Common myeloid progenitor, CD34-positive (primary cell): ENCODE measurements around the gene WNT9B.

Experiments used
- CTCF ChIA-PET: fragments of 350-600 bp; sonication (Branson Sonifier 250); formaldehyde crosslinking; loops from one replicate; lab custom pipeline; 2021; ENCODE audit warnings: antibody characterized with exemption; lab: Charles Lee
- POLR2A ChIA-PET: fragments of 350-600 bp; sonication (Branson Sonifier 250); formaldehyde crosslinking; loops from one replicate; lab custom pipeline; 2021; ENCODE audit warnings: antibody characterized with exemption; lab: Charles Lee
- DNase-seq, 3 donors: peaks; one replicate each; pipeline versions ENCODE4 v3.0.0 to v3.0.0-alpha.2; 2013
- H3K27ac ChIP-seq, 2 experiments: 1 replicate in 1 of 2; 2 replicates in 1 of 2; pipeline ENCODE4 v1.7.0; 2013; ENCODE audit warnings: inconsistent platforms in 2 of 2, low read length in 2 of 2, mild to moderate bottlenecking in 2 of 2, low read depth in 1 of 2, moderate library complexity in 1 of 2; ENCODE audit not compliant: severe bottlenecking in 2 of 2, insufficient read depth in 1 of 2, poor library complexity in 1 of 2
- H3K27me3 ChIP-seq, 5 experiments: replicated peaks in 2 of 5; 1 replicate in 3 of 5; 2 replicates in 2 of 5; pipeline versions ENCODE4 v1.6.1 to v1.7.0; 2013; ENCODE audit warnings: low read length in 4 of 5, mild to moderate bottlenecking in 2 of 5, moderate library complexity in 2 of 5, inconsistent platforms in 1 of 5; ENCODE audit not compliant: insufficient read depth in 5 of 5, control insufficient read depth in 4 of 5
- H3K36me3 ChIP-seq, 4 experiments: 1 replicate in 2 of 4; 2 replicates in 2 of 4; pipeline versions ENCODE4 v1.6.1 to v1.7.0; 2013; ENCODE audit warnings: low read length in 3 of 4, control low read depth in 1 of 4, mild to moderate bottlenecking in 1 of 4; ENCODE audit not compliant: control insufficient read depth in 4 of 4, insufficient read depth in 4 of 4
- H3K4me1 ChIP-seq, 4 experiments: 1 replicate in 3 of 4; 2 replicates in 1 of 4; pipeline versions ENCODE4 v1.6.1 to v1.7.1; 2013; ENCODE audit warnings: low read length in 3 of 4, mild to moderate bottlenecking in 3 of 4, control low read depth in 1 of 4, inconsistent platforms in 1 of 4, moderate library complexity in 1 of 4; ENCODE audit not compliant: control insufficient read depth in 4 of 4, insufficient read depth in 4 of 4; ENCODE audit errors: control extremely low read depth in 1 of 4
- H3K4me3 ChIP-seq, 7 experiments: 1 replicate in 4 of 7; 2 replicates in 3 of 7; pipeline versions ENCODE4 v1.5.1 to v1.7.0; 2013; ENCODE audit warnings: mild to moderate bottlenecking in 7 of 7, low read length in 6 of 7, moderate library complexity in 6 of 7, inconsistent platforms in 2 of 7, low read depth in 2 of 7, control low read depth in 1 of 7; ENCODE audit not compliant: insufficient read depth in 4 of 7, control insufficient read depth in 1 of 7; ENCODE audit errors: extremely low read depth in 1 of 7
- H3K9me3 ChIP-seq, 5 experiments: 1 replicate in 4 of 5; 2 replicates in 1 of 5; pipeline versions ENCODE4 v1.6.1 to v1.7.1; 2013; ENCODE audit warnings: low read length in 4 of 5, mild to moderate bottlenecking in 2 of 5, inconsistent platforms in 1 of 5, low read depth in 1 of 5, moderate library complexity in 1 of 5; ENCODE audit not compliant: control insufficient read depth in 4 of 5, insufficient read depth in 2 of 5; ENCODE audit errors: control extremely low read depth in 1 of 5
- WGBS: methylation state at CpG from one replicate; pipeline ENCODE4 v1.1.5; 2013; ENCODE audit not compliant: insufficient coverage; 5-methylcytosine and 5-hydroxymethylcytosine counted together

The WNT9B gene

GRCh38 chr17:46928467-46929261, 77.3 kb downstream of the WNT9B start:
- POLR2A ChIA-PET = no interaction called here
- Histone ChIP-seq H3K27me3 (no peaks in the 10 kb centered on the region), H3K4me1 (peaks cover 0 to 11% (median 8%) of the 10 kb centered on the region in 4 experiments), H3K9me3 (no peaks in the 10 kb centered on the region), H3K36me3 (peaks cover 18 to 57% (median 35%) of the 10 kb centered on the region in 4 experiments), H3K4me3 (no peak overlapping the region), H3K27ac (no peak overlapping the region)
- 100% methylated on average over 9 of the region's 10 CpGs for WGBS
- CTCF ChIA-PET = no interaction called here
- DNase-seq = no peak

GRCh38 chr17:46929413-46929812, 78.0 kb downstream of the WNT9B start:
- WGBS = 91% methylated on average over 5 of the region's 6 CpGs
- Histone ChIP-seq H3K4me3 (no peak overlapping the region), H3K27me3 (no peaks in the 10 kb centered on the region), H3K4me1 (peaks cover 0 to 4% (median 2%) of the 10 kb centered on the region in 4 experiments), H3K27ac (no peak overlapping the region), H3K36me3 (peaks cover 24 to 64% (median 40%) of the 10 kb centered on the region in 4 experiments), H3K9me3 (no peaks in the 10 kb centered on the region)
- ChIA-PET CTCF (no interaction called here), POLR2A (no interaction called here)
- no peak for DNase-seq

- Histone ChIP-seq H3K27ac (no peak overlapping the region), H3K36me3 (peaks cover 24 to 70% (median 44%) of the 10 kb centered on the region in 4 experiments), H3K27me3 (no peaks in the 10 kb centered on the region), H3K4me3 (no peak overlapping the region), H3K4me1 (no peaks in the 10 kb centered on the region), H3K9me3 (no peaks in the 10 kb centered on the region)
- DNase-seq = no peak
- ChIA-PET CTCF (interaction anchor here (1.5 kb wide), 1 partner anchor 12 kb away, joined by 5 read pairs; no protein-coding TSS in a partner anchor), POLR2A (no interaction called here)
- WGBS = 100% methylated on average over 2 of the region's 4 CpGs
These were observed 78.7 kb downstream of the WNT9B start for GRCh38 chr17:46930051-46930450.

GRCh38 chr17:46931596-46931995, 80.2 kb downstream of the WNT9B start:
- Histone ChIP-seq H3K27me3 (no peaks in the 10 kb centered on the region), H3K4me1 (no peaks in the 10 kb centered on the region), H3K4me3 (no peak overlapping the region), H3K27ac (no peak overlapping the region), H3K9me3 (no peaks in the 10 kb centered on the region), H3K36me3 (peaks cover 34 to 83% (median 54%) of the 10 kb centered on the region in 4 experiments)
- ChIA-PET POLR2A (no interaction called here), CTCF (no interaction called here)
- no peak for DNase-seq
- 100% methylated on average over 1 of the region's 4 CpGs for WGBS

- ChIA-PET POLR2A (no interaction called here), CTCF (no interaction called here)
- no peaks in the 10 kb centered on the region for H3K4me1 ChIP-seq
- H3K4me3 ChIP-seq = no peak overlapping the region
- DNase-seq = peak in 1 of 3 donors; percentile 17
- 98% methylated on average over 7 of the region's 7 CpGs for WGBS
- peaks cover 28 to 96% (median 77%) of the 10 kb centered on the region in 4 experiments for H3K36me3 ChIP-seq
- H3K27ac ChIP-seq = no peak overlapping the region
- no peaks in the 10 kb centered on the region for H3K9me3 ChIP-seq
- H3K27me3 ChIP-seq = no peaks in the 10 kb centered on the region
These were observed 84.4 kb downstream of the WNT9B start for GRCh38 chr17:46935658-46936266.
